Activated T-helper 1 cell treated with anti-CD3 and anti-CD28 coated beads, Interleukin-2, amount 50 U/mL, for 16 hours (primary cell): Measurements from ENCODE around the gene SLC25A30.
"Not testable (repeated sequence)": the region's sequence is repeated elsewhere in the genome, so short reads cannot be mapped to it uniquely, and the experiment has no call there.

Source experiments
- DNase-seq, 2 donors: peaks; one replicate each; pipeline ENCODE4 v3.0.0-alpha.2; 2020; ENCODE audit warnings: low read depth in 1 of 2, low spot score in 1 of 2

The SLC25A30 gene

GRCh38 chr13:45432737-45433380 is 14.7 kb upstream of the SLC25A30 start:
- no peak for DNase-seq

- not testable (repeated sequence) for DNase-seq
These were observed 8.1 kb upstream of the SLC25A30 start for GRCh38 chr13:45426056-45426841.

GRCh38 chr13:45422731-45423292 is 4.6 kb upstream of the SLC25A30 start:
- no peak for DNase-seq

- no peak for DNase-seq
These were observed 1.8 kb upstream of the SLC25A30 start for GRCh38 chr13:45419945-45420344.

- not testable (repeated sequence) for DNase-seq
These were observed 1.2 kb upstream of the SLC25A30 start for GRCh38 chr13:45419389-45419788.

GRCh38 chr13:45416516-45417128 is 1.6 kb downstream of the SLC25A30 start:
- DNase-seq = no peak

GRCh38 chr13:45415112-45415511 is 3.1 kb downstream of the SLC25A30 start:
- no peak for DNase-seq

- DNase-seq = no peak
These were observed 4.3 kb downstream of the SLC25A30 start for GRCh38 chr13:45413826-45414307.

- DNase-seq = no peak
These were observed 5.7 kb downstream of the SLC25A30 start for GRCh38 chr13:45412274-45413049.

GRCh38 chr13:45411631-45412030 is 6.5 kb downstream of the SLC25A30 start:
- DNase-seq = no peak

GRCh38 chr13:45411221-45411620 is 7.0 kb downstream of the SLC25A30 start:
- DNase-seq = no peak

- DNase-seq = no peak
These were observed 7.7 kb downstream of the SLC25A30 start for GRCh38 chr13:45410466-45410865.

- no peak for DNase-seq
These were observed 8.2 kb downstream of the SLC25A30 start for GRCh38 chr13:45410001-45410400.

GRCh38 chr13:45406421-45406820 is 11.8 kb downstream of the SLC25A30 start:
- no peak for DNase-seq

GRCh38 chr13:45403081-45403480 is 15.1 kb downstream of the SLC25A30 start:
- DNase-seq = no peak

- DNase-seq = no peak
These were observed 15.5 kb downstream of the SLC25A30 start for GRCh38 chr13:45402641-45403040.

- DNase-seq = no peak
These were observed 16.9 kb downstream of the SLC25A30 start for GRCh38 chr13:45401314-45401713.

GRCh38 chr13:45398877-45399276 is 19.3 kb downstream of the SLC25A30 start:
- no peak for DNase-seq

- DNase-seq = no peak
These were observed 21.6 kb downstream of the SLC25A30 start for GRCh38 chr13:45396533-45397095.

GRCh38 chr13:45393941-45394570 is 24.1 kb downstream of the SLC25A30 start:
- DNase-seq = no peak
